Calu3 (cell line): ENCODE data around the gene CDON. TPM values are rescaled to one million over a fixed set of nuclear protein-coding genes. Genes with fewer than 3 reads are reported as not detected.

ENCODE experiments used
- BruUV-seq: library from RNA; stranded (reverse); fragments of 400-500 nt; replicated peaks from 2 replicates; lab custom pipeline; 2021; lab: Mats Ljungman, UMichigan
- CTCF ChIA-PET: fragments of 300-600 bp; sonication (Branson Sonifier 250); formaldehyde crosslinking; loops from one replicate; lab custom pipeline; 2022; ENCODE audit warnings: antibody characterized with exemption; lab: Charles Lee
- DNase-seq: peaks from one replicate; pipeline ENCODE4 v3.0.0; 2022
- H3K27ac Mint-ChIP-seq: one replicate; pipeline ENCODE4 v1.8.0; 2022; ENCODE audit warnings: mixed read lengths; ENCODE audit not compliant: unreplicated experiment
- H3K27me3 Mint-ChIP-seq: one replicate; pipeline ENCODE4 v1.8.0; 2022; ENCODE audit warnings: mixed read lengths; ENCODE audit not compliant: unreplicated experiment
- H3K36me3 Mint-ChIP-seq: one replicate; pipeline ENCODE4 v1.8.0; 2022; ENCODE audit warnings: mild to moderate bottlenecking, moderate library complexity, mixed read lengths; ENCODE audit not compliant: insufficient read depth, unreplicated experiment
- H3K4me1 Mint-ChIP-seq: one replicate; pipeline ENCODE4 v1.8.0; 2022; ENCODE audit warnings: mild to moderate bottlenecking, low read depth, mixed read lengths; ENCODE audit not compliant: unreplicated experiment
- H3K4me3 Mint-ChIP-seq: one replicate; pipeline ENCODE4 v1.8.0; 2022; ENCODE audit warnings: mild to moderate bottlenecking, low read depth, moderate library complexity, mixed read lengths; ENCODE audit not compliant: unreplicated experiment
- H3K9me3 Mint-ChIP-seq: one replicate; pipeline ENCODE4 v1.8.0; 2022; ENCODE audit warnings: low read depth, mixed read lengths; ENCODE audit not compliant: unreplicated experiment
- CTCF ChIP-seq: fragments of 200-600 bp; IDR thresholded peaks from one replicate; pipeline ENCODE4 v1.8.0; 2022; ENCODE audit warnings: antibody characterized with exemption; ENCODE audit not compliant: unreplicated experiment
- intact Hi-C: fragments of 100-400 bp; cut with micrococcal nuclease; formaldehyde crosslinking; loops from one replicate; pipeline ENCODE4 v1.10.0; 2022; ENCODE audit not compliant: unreplicated experiment
- total RNA-seq: library from RNA; stranded (reverse); gene quantifications from 2 replicates; pipeline ENCODE4 v1.2.3, GENCODE V29; 2022

The CDON gene
- total RNA-seq, 1 experiment from 2014 or later, result 14.8 TPM

GRCh38 chr11:125980436-125980835 is 82.2 kb downstream of the CDON start:
- CTCF ChIA-PET, result no interaction called here
- no peak for TF ChIP-seq CTCF
- H3K27me3 Mint-ChIP-seq, result no peaks in the 10 kb centered on the region
- no peak for DNase-seq
- intact Hi-C loops, result no loop called here
- H3K4me1 Mint-ChIP-seq, result no peaks in the 10 kb centered on the region
- no peak overlapping the region for H3K4me3 Mint-ChIP-seq
- no TSS peak for BruUV-seq
- H3K27ac Mint-ChIP-seq, result no peak overlapping the region
- no peaks in the 10 kb centered on the region for H3K9me3 Mint-ChIP-seq
- no peaks in the 10 kb centered on the region for H3K36me3 Mint-ChIP-seq

DNA sequence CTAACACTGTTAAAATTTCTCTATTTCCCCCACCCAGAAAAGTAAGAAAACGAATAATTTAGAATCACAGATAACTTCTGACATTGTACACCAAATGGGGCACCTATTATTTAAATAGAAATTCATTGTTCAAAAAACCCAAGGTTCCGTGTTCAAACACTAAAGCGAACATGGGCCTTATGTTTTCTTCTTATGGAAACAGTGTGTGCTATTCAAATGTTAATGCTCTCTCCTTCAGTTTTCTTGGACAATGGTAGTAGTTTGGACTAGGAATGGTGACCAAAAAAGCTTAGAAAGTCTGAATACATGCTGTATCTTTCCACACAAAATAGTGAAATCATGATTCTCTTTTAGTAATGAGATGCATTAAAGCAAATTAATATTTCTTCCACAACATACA is 83.2 kb downstream of the CDON start:
- Mint-ChIP-seq H3K4me3 (no peak overlapping the region), H3K9me3 (no peaks in the 10 kb centered on the region), H3K27ac (no peak overlapping the region), H3K27me3 (no peaks in the 10 kb centered on the region), H3K36me3 (no peaks in the 10 kb centered on the region), H3K4me1 (no peaks in the 10 kb centered on the region)
- BruUV-seq, result no TSS peak
- DNase-seq, result no peak
- intact Hi-C loops, result no loop called here
- no peak for TF ChIP-seq CTCF
- CTCF ChIA-PET, result no interaction called here

- Mint-ChIP-seq H3K27me3 (no peaks in the 10 kb centered on the region), H3K36me3 (no peaks in the 10 kb centered on the region), H3K4me3 (no peak overlapping the region), H3K27ac (no peak overlapping the region), H3K4me1 (no peaks in the 10 kb centered on the region), H3K9me3 (no peaks in the 10 kb centered on the region)
- no peak for DNase-seq
- CTCF ChIA-PET, result no interaction called here
- BruUV-seq, result no TSS peak
- intact Hi-C loops, result no loop called here
- TF ChIP-seq CTCF, result no peak
These were observed 83.8 kb downstream of the CDON start for GRCh38 chr11:125978778-125979407.

- no peak overlapping the region for H3K27ac Mint-ChIP-seq
- BruUV-seq, result no TSS peak
These were observed 84.4 kb downstream of the CDON start for GRCh38 chr11:125978181-125978716.

More at GRCh38 chr11:125978181-125978716, 84.4 kb downstream of the CDON start:
- TF ChIP-seq CTCF, result no peak
- DNase-seq, result no peak
- Mint-ChIP-seq H3K9me3 (no peaks in the 10 kb centered on the region), H3K4me1 (no peaks in the 10 kb centered on the region), H3K36me3 (no peaks in the 10 kb centered on the region), H3K4me3 (no peak overlapping the region), H3K27me3 (no peaks in the 10 kb centered on the region)
- intact Hi-C loops, result no loop called here
- CTCF ChIA-PET, result no interaction called here
